MCF 10A (cell line): ENCODE measurements around the gene INF2. TPM values are rescaled to one million over a fixed set of nuclear protein-coding genes. Genes with fewer than 3 reads are reported as not detected.

Source experiments
- BruUV-seq: library from RNA; stranded (reverse); fragments of 400-500 nt; replicated peaks from 2 replicates; lab custom pipeline; 2021; lab: Mats Ljungman, UMichigan
- CTCF ChIA-PET: fragments of 300-600 bp; sonication (Branson Sonifier 250); formaldehyde crosslinking; extraction: SDS; loops from one replicate; lab custom pipeline; 2021; ENCODE audit warnings: antibody characterized with exemption, inconsistent platforms; lab: Yijun Ruan, JAX
- POLR2A ChIA-PET: fragments of 300-600, 350-650 bp; sonication (Branson Sonifier 250); formaldehyde crosslinking; extraction: SDS; loops from one replicate; lab custom pipeline; 2020; ENCODE audit warnings: antibody characterized with exemption, inconsistent platforms; lab: Yijun Ruan, JAX
- DNase-seq: peaks from one replicate; pipeline ENCODE4 v3.0.0-alpha.2; 2018; ENCODE audit not compliant: unreplicated experiment
- H3K27ac Mint-ChIP-seq: one replicate; pipeline ENCODE4 v1.8.0; 2022; ENCODE audit warnings: mild to moderate bottlenecking, low read depth, mixed read lengths; ENCODE audit not compliant: unreplicated experiment
- H3K27me3 Mint-ChIP-seq: one replicate; pipeline ENCODE4 v1.8.0; 2022; ENCODE audit warnings: mixed read lengths; ENCODE audit not compliant: insufficient read depth, unreplicated experiment
- H3K36me3 Mint-ChIP-seq: one replicate; pipeline ENCODE4 v1.8.0; 2022; ENCODE audit warnings: mild to moderate bottlenecking, moderate library complexity, mixed read lengths; ENCODE audit not compliant: insufficient read depth, unreplicated experiment
- H3K4me1 Mint-ChIP-seq: one replicate; pipeline ENCODE4 v1.8.0; 2022; ENCODE audit warnings: mixed read lengths; ENCODE audit not compliant: insufficient read depth, unreplicated experiment
- H3K4me3 Mint-ChIP-seq: one replicate; pipeline ENCODE4 v1.8.0; 2022; ENCODE audit warnings: mild to moderate bottlenecking, moderate library complexity, mixed read lengths; ENCODE audit not compliant: unreplicated experiment
- H3K9me3 Mint-ChIP-seq: one replicate; pipeline ENCODE4 v1.8.0; 2022; ENCODE audit warnings: mixed read lengths; ENCODE audit not compliant: unreplicated experiment
- CTCF ChIP-seq: fragments of 200-600 bp; IDR thresholded peaks from one replicate; pipeline ENCODE4 v1.8.0; 2022; ENCODE audit warnings: antibody characterized with exemption, mild to moderate bottlenecking; ENCODE audit not compliant: unreplicated experiment
- intact Hi-C: fragments of 100-400 bp; cut with micrococcal nuclease; formaldehyde crosslinking; loops from 2 replicates; pipeline ENCODE4 v1.14.1; 2022
- total RNA-seq: library from RNA; stranded (reverse); gene quantifications from 2 replicates; pipeline ENCODE4 v1.2.3, GENCODE V29; 2022

INF2 gene
- total RNA-seq, 1 experiment from 2014 or later = 102 TPM

- no peak overlapping the region for H3K4me3 Mint-ChIP-seq
- POLR2A ChIA-PET = no interaction called here
- CTCF ChIA-PET = no interaction called here
- H3K27me3 Mint-ChIP-seq = no peaks in the 10 kb centered on the region
- peaks cover 31% of the 10 kb centered on the region for H3K36me3 Mint-ChIP-seq
- no peaks in the 10 kb centered on the region for H3K9me3 Mint-ChIP-seq
- no peak overlapping the region for H3K27ac Mint-ChIP-seq
- BruUV-seq = no TSS peak
- H3K4me1 Mint-ChIP-seq = peaks cover 2% of the 10 kb centered on the region
- intact Hi-C loops = no loop called here
- DNase-seq = no peak
- TF ChIP-seq CTCF = no peak
Observed at GRCh38 chr14:104758981-104759969, 69.9 kb downstream of the INF2 start.

GRCh38 chr14:104765517-104765916 is 76.1 kb downstream of the INF2 start:
- Mint-ChIP-seq H3K36me3 (peaks cover 7% of the 10 kb centered on the region), H3K4me3 (no peak overlapping the region), H3K4me1 (no peaks in the 10 kb centered on the region), H3K27me3 (no peaks in the 10 kb centered on the region), H3K9me3 (peaks cover 11% of the 10 kb centered on the region), H3K27ac (no peak overlapping the region)
- ChIA-PET POLR2A (interaction anchor here (0.7 to 1.2 kb wide), 2 partner anchors 17 to 85 kb away, joined by 3 to 4 read pairs; no protein-coding TSS in a partner anchor), CTCF (interaction anchor here (0.7 to 2.4 kb wide), 3 partner anchors 53 to 99 kb away, joined by 3 to 8 read pairs (median 4); no protein-coding TSS in a partner anchor)
- intact Hi-C loops = no loop called here
- no TSS peak for BruUV-seq
- TF ChIP-seq CTCF = no peak
- DNase-seq = no peak

GRCh38 chr14:104766256-104766862 is 76.9 kb downstream of the INF2 start:
- BruUV-seq = no TSS peak
- Mint-ChIP-seq H3K27ac (no peak overlapping the region), H3K27me3 (no peaks in the 10 kb centered on the region), H3K4me1 (no peaks in the 10 kb centered on the region), H3K4me3 (no peak overlapping the region), H3K36me3 (peaks cover 15% of the 10 kb centered on the region), H3K9me3 (peaks cover 11% of the 10 kb centered on the region)
- intact Hi-C loops = no loop called here
- CTCF ChIA-PET = interaction anchor here (0.5 to 4.7 kb wide), 7 partner anchors 14 to 343 kb away, joined by 3 to 47 read pairs (median 4); partner anchors contain the start of gene SIVA1
- TF ChIP-seq CTCF = no peak
- POLR2A ChIA-PET = interaction anchor here (0.7 to 1.2 kb wide), 3 partner anchors 10 to 85 kb away, joined by 3 to 4 read pairs (median 4); no protein-coding TSS in a partner anchor
- no peak for DNase-seq
